ENCODE results near the gene ZBTB20. TPM values are rescaled to one million over a fixed set of nuclear protein-coding genes. Genes with fewer than 3 reads are reported as not detected.

Gene ZBTB20
- total RNA-seq, 2 experiments from 2014 or later = 5.2 to 6.4 TPM

DNA sequence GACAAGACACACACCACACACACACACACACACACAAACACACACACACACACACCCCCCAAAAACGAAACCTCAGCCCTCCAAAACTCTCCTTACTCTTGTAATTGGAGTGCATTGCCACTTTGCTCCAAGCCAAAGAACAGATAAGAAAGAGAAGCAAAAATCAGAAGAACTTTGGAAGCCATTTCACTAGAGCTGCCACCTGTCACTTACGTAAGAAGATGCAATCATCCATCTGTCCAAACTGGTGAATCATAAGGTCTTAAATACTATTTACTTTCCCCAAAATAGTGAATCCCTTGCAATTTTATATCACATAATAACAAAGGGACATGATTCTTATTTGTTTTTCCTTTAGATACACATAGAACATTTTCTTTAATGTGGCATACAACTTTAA is 285.4 kb downstream of the ZBTB20 start:
- Mint-ChIP-seq H3K9me3 (ENCODE audit: low read depth) (no peaks in the 10 kb centered on the region), H3K4me1 (peaks cover 34% of the 10 kb centered on the region), H3K27ac (no peak overlapping the region), H3K36me3 (ENCODE audit: low read depth) (no peaks in the 10 kb centered on the region), H3K4me3 (no peak overlapping the region), H3K27me3 (no peaks in the 10 kb centered on the region)
- no peak for DNase-seq
- CTCF ChIA-PET = no interaction called here
- intact Hi-C loops (cut with DNase I, micrococcal nuclease) = no loop called here
- no peak for ATAC-seq
- POLR2A ChIA-PET = no interaction called here

DNA sequence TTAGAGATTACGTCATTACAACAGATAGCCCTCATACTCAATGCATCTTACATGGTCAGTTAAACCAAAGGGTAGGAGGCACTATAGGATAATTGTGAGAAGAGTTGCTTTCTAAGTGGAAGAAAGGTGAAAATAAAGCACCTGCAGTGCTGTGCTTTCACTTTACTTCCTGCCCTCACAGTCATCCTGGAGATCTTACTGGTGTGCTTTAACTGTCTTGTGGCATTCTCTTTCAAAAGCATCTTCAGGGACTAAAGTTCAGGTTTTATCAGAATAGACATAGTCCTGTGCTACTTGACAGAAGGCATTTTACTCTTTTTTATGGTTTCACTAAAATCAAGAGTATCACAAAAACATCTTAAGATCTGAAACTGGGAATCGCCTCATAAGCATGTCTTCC is 286.6 kb downstream of the ZBTB20 start:
- CTCF ChIA-PET = no interaction called here
- Mint-ChIP-seq H3K36me3 (ENCODE audit: low read depth) (no peaks in the 10 kb centered on the region), H3K27ac (no peak overlapping the region), H3K4me3 (no peak overlapping the region), H3K27me3 (no peaks in the 10 kb centered on the region), H3K4me1 (peaks cover 35% of the 10 kb centered on the region), H3K9me3 (ENCODE audit: low read depth) (no peaks in the 10 kb centered on the region)
- POLR2A ChIA-PET = no interaction called here
- intact Hi-C loops (cut with DNase I, micrococcal nuclease) = no loop called here
- ATAC-seq (peak; percentile 63), DNase-seq (no peak)

DNA sequence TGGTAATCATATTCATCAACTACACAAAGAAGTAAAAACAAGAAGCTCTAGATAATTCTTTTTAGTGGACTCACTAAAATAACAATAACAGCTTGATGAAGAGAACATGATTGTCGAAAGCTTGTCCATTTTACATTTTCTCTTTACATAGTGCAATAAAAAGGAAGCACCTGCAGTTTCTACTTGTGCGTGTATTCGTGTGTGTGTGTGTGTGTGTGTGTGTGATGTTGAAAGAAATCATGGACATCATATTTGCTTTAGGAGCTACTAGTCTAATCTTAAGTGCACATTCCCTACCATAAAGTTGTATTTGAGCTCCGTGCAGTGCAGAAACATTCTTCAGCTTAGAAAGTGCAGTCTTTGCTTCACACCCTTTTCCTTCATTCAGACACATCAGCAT is 288.8 kb downstream of the ZBTB20 start:
- POLR2A ChIA-PET = no interaction called here
- Mint-ChIP-seq H3K4me1 (peaks cover 13% of the 10 kb centered on the region), H3K4me3 (no peak overlapping the region), H3K9me3 (ENCODE audit: low read depth) (no peaks in the 10 kb centered on the region), H3K27me3 (no peaks in the 10 kb centered on the region), H3K36me3 (ENCODE audit: low read depth) (no peaks in the 10 kb centered on the region), H3K27ac (no peak overlapping the region)
- ATAC-seq = no peak
- intact Hi-C loops (cut with DNase I, micrococcal nuclease) = no loop called here
- CTCF ChIA-PET = interaction anchor here (0.7 to 0.8 kb wide), 2 partner anchors 9 to 11 kb away, joined by 3 read pairs; no protein-coding TSS in a partner anchor
- DNase-seq = no peak

DNA sequence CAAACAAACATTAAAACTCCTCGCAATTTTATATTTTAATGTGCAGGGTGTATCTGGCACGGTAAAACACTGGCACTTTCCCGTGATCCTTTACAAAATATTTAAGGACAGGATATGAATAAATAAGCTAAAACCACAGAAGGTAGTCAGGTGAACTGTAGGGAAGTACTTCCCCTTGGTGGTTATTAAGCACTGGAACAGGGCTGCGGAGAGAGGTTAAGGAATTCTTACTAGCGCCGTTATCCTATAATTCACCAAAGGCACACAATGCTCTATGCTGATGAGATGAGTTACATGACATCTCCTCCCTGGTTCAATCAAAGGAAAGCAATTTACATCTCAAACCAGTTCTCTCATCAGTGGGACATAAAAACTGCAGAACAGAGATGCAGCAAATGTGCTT is 289.8 kb downstream of the ZBTB20 start:
- H3K36me3 Mint-ChIP-seq (ENCODE audit: low read depth) = no peaks in the 10 kb centered on the region
- no peak for ATAC-seq

DNA sequence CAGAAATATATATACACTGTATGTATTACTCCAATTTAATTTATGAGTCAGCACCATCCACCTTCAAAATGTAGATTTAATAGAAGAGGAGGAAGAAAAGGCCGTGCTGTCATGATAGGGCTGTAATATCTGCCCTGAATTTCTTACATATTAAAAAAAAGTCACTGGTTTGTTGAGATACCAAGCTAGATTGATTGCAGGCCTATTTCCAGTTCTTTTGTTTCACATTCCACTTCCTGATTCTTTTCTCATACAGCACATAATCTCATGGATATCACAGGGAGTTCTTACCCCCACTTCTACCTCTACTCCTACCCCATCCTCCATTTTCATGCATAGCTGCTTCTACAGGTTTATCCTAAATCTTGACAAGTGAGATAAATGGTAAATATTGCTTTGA is 290.3 kb downstream of the ZBTB20 start:
- ChIA-PET CTCF (interaction anchor here (0.6 kb wide), 2 partner anchors 197 to 812 kb away, joined by 3 read pairs; no protein-coding TSS in a partner anchor), POLR2A (no interaction called here)
- peaks cover 11% of the 10 kb centered on the region for H3K4me1 Mint-ChIP-seq
- intact Hi-C loops (cut with DNase I, micrococcal nuclease) = no loop called here
- no peaks in the 10 kb centered on the region for H3K36me3 Mint-ChIP-seq (ENCODE audit: low read depth)
- no peak overlapping the region for H3K4me3 Mint-ChIP-seq
- DNase-seq (no peak), ATAC-seq (no peak)
- no peaks in the 10 kb centered on the region for H3K27me3 Mint-ChIP-seq
- no peaks in the 10 kb centered on the region for H3K9me3 Mint-ChIP-seq (ENCODE audit: low read depth)
- H3K27ac Mint-ChIP-seq = no peak overlapping the region

More for the DNA sequence above, 289.8 kb downstream of the ZBTB20 start:
- Mint-ChIP-seq H3K27ac (no peak overlapping the region), H3K4me3 (no peak overlapping the region), H3K4me1 (peaks cover 11% of the 10 kb centered on the region), H3K9me3 (ENCODE audit: low read depth) (no peaks in the 10 kb centered on the region), H3K27me3 (no peaks in the 10 kb centered on the region)
- ChIA-PET POLR2A (no interaction called here), CTCF (interaction anchor here (0.6 kb wide), 2 partner anchors 24 to 198 kb away, joined by 3 read pairs; no protein-coding TSS in a partner anchor)
- intact Hi-C loops (cut with DNase I, micrococcal nuclease) = no loop called here
- DNase-seq = no peak

DNA sequence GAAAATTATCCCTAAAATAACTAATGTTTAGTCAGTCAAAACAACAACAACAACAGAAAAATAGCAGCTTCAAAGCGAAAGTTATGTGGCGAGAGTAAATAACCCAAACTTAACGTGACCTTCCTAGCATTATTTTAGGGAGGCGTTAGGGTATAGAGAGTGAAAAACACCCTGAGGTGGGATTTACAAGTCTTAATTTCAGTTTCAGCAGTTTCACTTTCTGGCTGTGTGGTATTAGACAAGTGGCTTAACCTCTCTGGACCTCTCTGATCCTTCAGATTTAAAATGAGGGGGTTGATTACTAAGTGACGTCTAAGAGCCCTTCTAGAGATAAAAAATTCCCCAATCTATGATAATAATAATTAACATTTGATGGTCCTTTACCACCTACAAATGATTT is 291.2 kb downstream of the ZBTB20 start:
- Mint-ChIP-seq H3K27ac (no peak overlapping the region), H3K9me3 (ENCODE audit: low read depth) (no peaks in the 10 kb centered on the region), H3K4me1 (peaks cover 9% of the 10 kb centered on the region), H3K36me3 (ENCODE audit: low read depth) (no peaks in the 10 kb centered on the region), H3K4me3 (no peak overlapping the region), H3K27me3 (no peaks in the 10 kb centered on the region)
- CTCF ChIA-PET = interaction anchor here (0.9 kb wide), 1 partner anchor 310 kb away, joined by 4 read pairs; no protein-coding TSS in a partner anchor
- ATAC-seq (no peak), DNase-seq (no peak)
- POLR2A ChIA-PET = interaction anchor here (0.6 kb wide), 1 partner anchor 588 kb away, joined by 3 read pairs; no protein-coding TSS in a partner anchor
- intact Hi-C loops (cut with DNase I, micrococcal nuclease) = no loop called here

DNA sequence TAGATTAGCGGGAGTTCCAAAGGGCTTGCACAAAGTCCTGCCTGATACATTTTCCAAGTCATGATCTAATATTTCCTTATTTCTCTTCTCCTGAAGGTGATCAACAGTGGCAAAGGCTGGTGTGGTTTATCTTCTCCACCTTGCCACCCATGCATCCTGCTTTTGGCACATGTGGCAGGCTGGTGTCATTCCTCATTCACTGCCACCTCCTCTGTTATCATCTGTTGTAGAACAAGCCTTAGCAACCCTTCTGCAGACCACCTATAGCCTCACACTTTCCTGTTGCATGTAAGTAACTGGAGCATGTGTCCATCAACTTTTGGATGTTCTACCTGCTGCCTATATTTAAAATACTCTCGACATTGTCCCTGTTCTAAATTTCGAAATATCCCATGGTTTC is 294.1 kb downstream of the ZBTB20 start:
- no peaks in the 10 kb centered on the region for H3K36me3 Mint-ChIP-seq (ENCODE audit: low read depth)
- ATAC-seq = no peak
- intact Hi-C loops (cut with DNase I, micrococcal nuclease) = no loop called here
- H3K9me3 Mint-ChIP-seq (ENCODE audit: low read depth) = no peaks in the 10 kb centered on the region
- CTCF ChIA-PET = interaction anchor here (1.0 kb wide), 1 partner anchor 26 kb away, joined by 3 read pairs; no protein-coding TSS in a partner anchor
- no peak for DNase-seq
- no peak overlapping the region for H3K27ac Mint-ChIP-seq
- no peak overlapping the region for H3K4me3 Mint-ChIP-seq
- H3K27me3 Mint-ChIP-seq = no peaks in the 10 kb centered on the region
- peaks cover 9% of the 10 kb centered on the region for H3K4me1 Mint-ChIP-seq
- POLR2A ChIA-PET = no interaction called here

DNA sequence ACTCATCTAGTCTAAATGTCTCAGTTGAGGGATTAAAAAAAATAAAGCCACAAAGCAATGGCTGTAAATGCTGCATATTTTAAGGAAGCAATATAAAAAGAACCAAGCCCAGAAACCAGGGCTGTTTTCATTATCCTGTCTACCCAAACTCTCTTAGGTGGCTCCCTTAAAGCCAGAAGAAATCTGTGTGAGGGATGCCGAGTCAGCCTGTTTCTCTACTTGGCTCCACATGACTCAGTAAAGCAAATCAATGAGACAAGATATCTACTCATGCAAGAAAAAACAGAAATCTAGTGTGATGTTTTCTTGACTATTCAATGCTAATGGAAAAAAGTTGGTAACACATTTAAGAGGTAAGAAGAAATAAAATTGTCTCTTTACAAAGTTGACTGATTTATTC is 296.2 kb downstream of the ZBTB20 start:
- Mint-ChIP-seq H3K9me3 (ENCODE audit: low read depth) (no peaks in the 10 kb centered on the region), H3K36me3 (ENCODE audit: low read depth) (no peaks in the 10 kb centered on the region), H3K4me1 (peaks cover 2% of the 10 kb centered on the region), H3K27me3 (no peaks in the 10 kb centered on the region), H3K27ac (no peak overlapping the region), H3K4me3 (no peak overlapping the region)
- ChIA-PET POLR2A (no interaction called here), CTCF (no interaction called here)
- ATAC-seq (no peak), DNase-seq (peak; percentile 5)
- intact Hi-C loops (cut with DNase I, micrococcal nuclease) = no loop called here

DNA sequence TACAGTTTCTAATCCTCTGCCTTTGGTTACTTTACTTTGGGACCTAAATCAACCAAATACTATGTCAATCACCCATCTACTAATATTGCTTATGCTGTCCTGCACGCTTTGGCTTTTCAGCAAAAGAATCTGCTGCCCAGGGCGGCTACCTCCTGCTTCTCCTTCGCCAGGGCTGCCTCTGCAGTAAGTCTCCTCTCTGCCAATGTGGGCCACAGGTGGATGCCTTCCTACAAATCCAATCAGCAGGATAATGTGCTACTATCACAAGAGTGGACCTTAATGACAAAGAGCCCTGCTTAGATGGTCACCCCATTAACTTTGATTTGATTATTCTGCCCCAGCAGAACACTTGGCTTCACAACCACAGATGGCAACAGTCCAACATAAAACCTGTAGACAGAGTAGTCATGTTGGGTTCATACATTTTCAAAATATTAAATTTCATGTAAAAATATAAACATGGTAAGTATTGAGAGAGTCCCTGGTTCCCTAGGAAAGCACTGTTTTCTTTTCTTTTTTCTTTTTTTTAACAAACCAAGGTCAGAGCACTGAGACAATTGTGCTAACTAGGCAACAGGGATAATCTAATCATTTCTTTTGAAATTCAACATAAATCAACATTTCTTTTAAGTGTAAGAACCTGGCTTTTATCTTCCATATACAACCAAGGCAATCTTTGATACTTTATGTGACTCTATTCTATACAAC is 298.3 kb downstream of the ZBTB20 start:
- H3K36me3 Mint-ChIP-seq (ENCODE audit: low read depth) = no peaks in the 10 kb centered on the region
- ATAC-seq = no peak
- H3K27ac Mint-ChIP-seq = no peak overlapping the region
- intact Hi-C loops (cut with DNase I, micrococcal nuclease) = no loop called here
- no peak for DNase-seq
- ChIA-PET POLR2A (no interaction called here), CTCF (no interaction called here)
- H3K4me1 Mint-ChIP-seq = no peaks in the 10 kb centered on the region
- H3K9me3 Mint-ChIP-seq (ENCODE audit: low read depth) = no peaks in the 10 kb centered on the region
- no peak overlapping the region for H3K4me3 Mint-ChIP-seq
- H3K27me3 Mint-ChIP-seq = no peaks in the 10 kb centered on the region

DNA sequence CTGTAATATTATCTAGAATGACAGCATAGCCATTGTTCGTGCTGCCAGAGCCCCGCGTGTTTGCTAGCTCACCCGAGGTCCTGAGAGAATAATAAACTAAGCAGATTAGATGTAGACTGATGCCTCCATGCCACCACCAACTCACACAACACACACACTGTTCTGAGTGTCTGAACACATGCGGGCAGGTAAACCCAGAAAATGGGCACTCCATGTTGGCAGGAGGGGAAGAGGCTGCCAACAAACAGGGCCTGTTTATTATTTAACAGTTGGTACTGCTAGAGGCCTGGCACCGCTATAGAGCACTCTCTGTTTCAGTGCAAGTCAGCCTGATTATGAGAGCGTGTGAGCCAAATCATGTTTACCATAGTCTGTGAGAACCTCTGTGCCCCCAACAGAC is 299.0 kb downstream of the ZBTB20 start:
- Mint-ChIP-seq H3K4me1 (no peaks in the 10 kb centered on the region), H3K27me3 (no peaks in the 10 kb centered on the region), H3K27ac (no peak overlapping the region), H3K36me3 (ENCODE audit: low read depth) (no peaks in the 10 kb centered on the region), H3K9me3 (ENCODE audit: low read depth) (no peaks in the 10 kb centered on the region), H3K4me3 (no peak overlapping the region)
- ATAC-seq (no peak), DNase-seq (no peak)
- ChIA-PET CTCF (interaction anchor here (1.1 kb wide), 1 partner anchor 231 kb away, joined by 3 read pairs; no protein-coding TSS in a partner anchor), POLR2A (no interaction called here)
- intact Hi-C loops (cut with DNase I, micrococcal nuclease) = no loop called here

DNA sequence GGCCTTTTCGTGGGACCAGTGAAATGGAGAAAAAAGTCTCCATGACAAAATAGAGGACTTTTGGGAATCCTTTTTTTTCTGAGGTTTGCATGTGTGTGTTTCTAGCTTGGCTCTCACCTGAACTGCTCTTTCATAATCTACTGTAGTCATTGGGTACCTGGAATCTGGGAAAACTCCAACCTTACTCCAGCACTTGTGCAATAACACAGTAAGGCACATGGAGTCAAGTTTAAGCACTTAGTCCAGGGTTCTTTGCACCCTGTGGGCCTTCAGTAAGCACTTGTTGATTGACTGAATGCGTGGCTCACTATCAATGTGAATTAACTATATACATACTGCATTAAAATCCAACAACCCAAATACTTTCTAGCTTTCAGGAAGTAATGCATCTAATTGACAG is 299.5 kb downstream of the ZBTB20 start:
- POLR2A ChIA-PET = no interaction called here
- intact Hi-C loops (cut with DNase I, micrococcal nuclease) = no loop called here

DNA sequence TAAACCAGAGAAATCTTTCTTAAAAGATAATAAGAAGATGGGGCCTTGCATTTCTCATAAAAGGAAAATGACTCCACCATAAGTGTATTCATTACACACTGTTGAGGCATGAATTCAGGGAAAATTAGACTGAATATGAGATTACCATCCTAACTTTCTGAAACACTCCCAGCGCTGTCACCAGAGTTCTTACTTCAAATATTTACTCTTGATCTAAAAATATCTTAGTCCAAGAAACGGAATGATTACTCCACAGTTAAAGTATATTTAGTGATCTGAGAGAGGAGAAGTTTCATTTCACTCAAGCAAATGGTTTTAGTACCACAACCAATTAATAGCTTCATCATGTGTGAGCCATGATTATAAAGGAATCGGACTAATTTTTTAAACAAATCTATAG is 300.3 kb downstream of the ZBTB20 start:
- Mint-ChIP-seq H3K27me3 (no peaks in the 10 kb centered on the region), H3K36me3 (ENCODE audit: low read depth) (no peaks in the 10 kb centered on the region), H3K4me1 (no peaks in the 10 kb centered on the region), H3K9me3 (ENCODE audit: low read depth) (no peaks in the 10 kb centered on the region), H3K4me3 (no peak overlapping the region), H3K27ac (no peak overlapping the region)
- POLR2A ChIA-PET = no interaction called here
- intact Hi-C loops (cut with DNase I, micrococcal nuclease) = no loop called here
- CTCF ChIA-PET = interaction anchor here (0.7 kb wide), 1 partner anchor 674 kb away, joined by 3 read pairs; no protein-coding TSS in a partner anchor
- DNase-seq = no peak
- ATAC-seq = no peak

More for the DNA sequence above, 299.5 kb downstream of the ZBTB20 start:
- Mint-ChIP-seq H3K4me1 (no peaks in the 10 kb centered on the region), H3K4me3 (no peak overlapping the region), H3K36me3 (ENCODE audit: low read depth) (no peaks in the 10 kb centered on the region), H3K27ac (no peak overlapping the region), H3K27me3 (no peaks in the 10 kb centered on the region), H3K9me3 (ENCODE audit: low read depth) (no peaks in the 10 kb centered on the region)
- no peak for ATAC-seq
- CTCF ChIA-PET = interaction anchor here (1.1 kb wide), 1 partner anchor 230 kb away, joined by 3 read pairs; no protein-coding TSS in a partner anchor
- DNase-seq = no peak
